Mammary epithelial cell (primary cell): Measurements from ENCODE around the gene FAM120A.
"Not testable (repeated sequence)": the region's sequence is repeated elsewhere in the genome, so short reads cannot be mapped to it uniquely, and the experiment has no call there.

Experiments
- CTCF ChIP-seq, 2 donors: IDR thresholded peaks in 1 of 2; conservative IDR thresholded peaks in 1 of 2; 2 replicates each; pipeline ENCODE4 v1.5.1; 2011 to 2012; ENCODE audit warnings: inconsistent platforms in 2 of 2, low read length in 2 of 2, mild to moderate bottlenecking in 2 of 2, control low read depth in 1 of 2, low read depth in 1 of 2; ENCODE audit not compliant: insufficient read depth in 1 of 2; ENCODE audit errors: extremely low read depth in 1 of 2
- EZH2 ChIP-seq: IDR thresholded peaks from 2 replicates; pipeline ENCODE4 v1.6.1; 2012; ENCODE audit warnings: low read length, inconsistent platforms, borderline replicate concordance

DNA sequence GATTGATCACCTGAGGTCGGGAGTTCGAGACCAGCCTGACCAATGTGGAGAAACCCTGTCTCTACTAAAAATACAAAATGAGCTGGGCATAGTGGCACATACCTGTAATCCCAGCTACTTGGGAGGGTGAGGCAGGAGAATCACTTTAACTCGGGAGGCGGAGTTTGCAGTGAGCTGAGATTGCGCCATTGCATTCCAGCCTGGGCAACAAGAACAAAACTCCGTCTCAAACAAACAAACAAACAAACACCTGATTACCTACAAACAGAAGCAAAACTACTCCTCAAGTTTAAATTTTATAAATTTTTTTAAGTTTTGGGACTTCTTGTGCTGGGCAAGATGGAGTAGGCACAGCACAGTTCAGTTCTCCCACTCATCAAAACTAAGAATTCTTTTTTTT lies 12.2 kb upstream of the FAM120A start:
- TF ChIP-seq CTCF (conservative IDR thresholded peaks at IDR 0.05 in 1 of 2, IDR thresholded peaks at IDR 0.05 in 1 of 2; ENCODE audit: extremely low read depth in 1 of 2, insufficient read depth in 1 of 2, low read depth in 1 of 2, low read length in 2 of 2); EZH2: not testable (repeated sequence)
